ENCODE results near the gene GMPR.

DNA sequence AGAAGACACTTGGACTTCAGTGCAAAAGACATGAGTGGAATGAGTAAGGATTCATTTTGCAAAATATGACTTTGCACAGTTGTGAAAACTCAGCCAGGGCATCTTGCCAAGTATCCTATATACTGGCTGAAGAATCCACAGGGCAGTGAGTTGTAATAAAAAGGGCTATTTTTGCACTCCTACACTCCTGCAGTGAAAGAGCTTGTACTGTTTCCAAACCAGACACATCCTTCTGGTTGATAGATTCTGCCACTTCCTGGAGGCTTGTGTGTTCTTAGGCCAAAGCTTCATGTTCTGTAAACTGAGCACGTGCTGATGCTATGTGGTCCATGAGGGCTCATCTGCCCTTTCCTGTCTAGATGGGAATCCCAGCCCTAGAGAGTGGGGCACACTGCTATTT, 34.9 kb downstream of the GMPR start:
- no peak for TF ChIP-seq EZH2phosphoT487 (IDR thresholded peaks at IDR 0.05; ENCODE audit: borderline replicate concordance)
- TF ChIP-seq, protein P1, sequence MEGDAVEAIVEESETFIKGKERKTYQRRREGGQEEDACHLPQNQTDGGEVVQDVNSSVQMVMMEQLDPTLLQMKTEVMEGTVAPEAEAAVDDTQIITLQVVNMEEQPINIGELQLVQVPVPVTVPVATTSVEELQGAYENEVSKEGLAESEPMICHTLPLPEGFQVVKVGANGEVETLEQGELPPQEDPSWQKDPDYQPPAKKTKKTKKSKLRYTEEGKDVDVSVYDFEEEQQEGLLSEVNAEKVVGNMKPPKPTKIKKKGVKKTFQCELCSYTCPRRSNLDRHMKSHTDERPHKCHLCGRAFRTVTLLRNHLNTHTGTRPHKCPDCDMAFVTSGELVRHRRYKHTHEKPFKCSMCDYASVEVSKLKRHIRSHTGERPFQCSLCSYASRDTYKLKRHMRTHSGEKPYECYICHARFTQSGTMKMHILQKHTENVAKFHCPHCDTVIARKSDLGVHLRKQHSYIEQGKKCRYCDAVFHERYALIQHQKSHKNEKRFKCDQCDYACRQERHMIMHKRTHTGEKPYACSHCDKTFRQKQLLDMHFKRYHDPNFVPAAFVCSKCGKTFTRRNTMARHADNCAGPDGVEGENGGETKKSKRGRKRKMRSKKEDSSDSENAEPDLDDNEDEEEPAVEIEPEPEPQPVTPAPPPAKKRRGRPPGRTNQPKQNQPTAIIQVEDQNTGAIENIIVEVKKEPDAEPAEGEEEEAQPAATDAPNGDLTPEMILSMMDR (IDR thresholded peaks at IDR 0.05 in 2 of 3, conservative IDR thresholded peaks at IDR 0.05 in 1 of 3; ENCODE audit: borderline replicate concordance in 1 of 3, insufficient read depth in 1 of 3, low read depth in 2 of 3, low read length in 2 of 3), result no peak
- no peak for TF ChIP-seq EZH2 (IDR thresholded peaks at IDR 0.05)
- TF ChIP-seq SP1 (IDR thresholded peaks at IDR 0.05; ENCODE audit: low read depth), result no peak
- no peak for TF ChIP-seq POLR2A (IDR thresholded peaks at IDR 0.05; ENCODE audit: borderline replicate concordance, extremely low read depth, insufficient read depth, insufficient read length)
- TF ChIP-seq, protein P2, sequence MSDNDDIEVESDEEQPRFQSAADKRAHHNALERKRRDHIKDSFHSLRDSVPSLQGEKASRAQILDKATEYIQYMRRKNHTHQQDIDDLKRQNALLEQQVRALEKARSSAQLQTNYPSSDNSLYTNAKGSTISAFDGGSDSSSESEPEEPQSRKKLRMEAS (IDR thresholded peaks at IDR 0.05), result no peak
- no peak for TF ChIP-seq TCF7L2 (IDR thresholded peaks at IDR 0.05; ENCODE audit: borderline replicate concordance, extremely low read depth, insufficient read depth, insufficient read length)
- TF ChIP-seq, protein P3, sequence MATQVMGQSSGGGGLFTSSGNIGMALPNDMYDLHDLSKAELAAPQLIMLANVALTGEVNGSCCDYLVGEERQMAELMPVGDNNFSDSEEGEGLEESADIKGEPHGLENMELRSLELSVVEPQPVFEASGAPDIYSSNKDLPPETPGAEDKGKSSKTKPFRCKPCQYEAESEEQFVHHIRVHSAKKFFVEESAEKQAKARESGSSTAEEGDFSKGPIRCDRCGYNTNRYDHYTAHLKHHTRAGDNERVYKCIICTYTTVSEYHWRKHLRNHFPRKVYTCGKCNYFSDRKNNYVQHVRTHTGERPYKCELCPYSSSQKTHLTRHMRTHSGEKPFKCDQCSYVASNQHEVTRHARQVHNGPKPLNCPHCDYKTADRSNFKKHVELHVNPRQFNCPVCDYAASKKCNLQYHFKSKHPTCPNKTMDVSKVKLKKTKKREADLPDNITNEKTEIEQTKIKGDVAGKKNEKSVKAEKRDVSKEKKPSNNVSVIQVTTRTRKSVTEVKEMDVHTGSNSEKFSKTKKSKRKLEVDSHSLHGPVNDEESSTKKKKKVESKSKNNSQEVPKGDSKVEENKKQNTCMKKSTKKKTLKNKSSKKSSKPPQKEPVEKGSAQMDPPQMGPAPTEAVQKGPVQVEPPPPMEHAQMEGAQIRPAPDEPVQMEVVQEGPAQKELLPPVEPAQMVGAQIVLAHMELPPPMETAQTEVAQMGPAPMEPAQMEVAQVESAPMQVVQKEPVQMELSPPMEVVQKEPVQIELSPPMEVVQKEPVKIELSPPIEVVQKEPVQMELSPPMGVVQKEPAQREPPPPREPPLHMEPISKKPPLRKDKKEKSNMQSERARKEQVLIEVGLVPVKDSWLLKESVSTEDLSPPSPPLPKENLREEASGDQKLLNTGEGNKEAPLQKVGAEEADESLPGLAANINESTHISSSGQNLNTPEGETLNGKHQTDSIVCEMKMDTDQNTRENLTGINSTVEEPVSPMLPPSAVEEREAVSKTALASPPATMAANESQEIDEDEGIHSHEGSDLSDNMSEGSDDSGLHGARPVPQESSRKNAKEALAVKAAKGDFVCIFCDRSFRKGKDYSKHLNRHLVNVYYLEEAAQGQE (IDR thresholded peaks at IDR 0.05; ENCODE audit: low read depth), result no peak
- no peak for TF ChIP-seq SIN3A (IDR thresholded peaks at IDR 0.05; ENCODE audit: low read depth)
- no peak for TF ChIP-seq RAD21 (IDR thresholded peaks at IDR 0.05; ENCODE audit: low read depth)
- TF ChIP-seq JUND (IDR thresholded peaks at IDR 0.05), result no peak
- TF ChIP-seq YY1 (IDR thresholded peaks at IDR 0.05; ENCODE audit: extremely low read depth, insufficient replicate concordance, low read depth, low read length), result no peak
- no peak for TF ChIP-seq POLR2AphosphoS5 (IDR thresholded peaks at IDR 0.05; ENCODE audit: low read depth, low read length)
- TF ChIP-seq ZFX (IDR thresholded peaks at IDR 0.05), result no peak
